Neuronal stem cell (in vitro differentiated cells): ENCODE results near the gene SLCO1B3.

Experiments
- DNase-seq: peaks from one replicate; pipeline ENCODE4 v3.0.0-alpha.2; 2013; ENCODE audit warnings: low spot score
- H2AFZ ChIP-seq: one replicate; pipeline ENCODE4 v1.6.1; 2013; ENCODE audit warnings: mild to moderate bottlenecking, low read length, inconsistent platforms
- H2AK5ac ChIP-seq: 2 replicates; pipeline ENCODE4 v1.6.1; 2013; ENCODE audit warnings: low read depth, mild to moderate bottlenecking, inconsistent platforms, low read length, moderate library complexity, mixed read lengths
- H2BK120ac ChIP-seq: 2 replicates; pipeline ENCODE4 v1.6.1; 2013; ENCODE audit warnings: low read depth, mild to moderate bottlenecking, inconsistent platforms, low read length, moderate library complexity, mixed read lengths
- H2BK12ac ChIP-seq: one replicate; pipeline ENCODE4 v1.6.1; 2013; ENCODE audit warnings: low read length, inconsistent platforms
- H2BK15ac ChIP-seq: 2 replicates; pipeline ENCODE4 v1.6.1; 2013; ENCODE audit warnings: mild to moderate bottlenecking, low read length, inconsistent platforms, mixed read lengths
- H2BK5ac ChIP-seq: one replicate; pipeline ENCODE4 v1.6.1; 2013; ENCODE audit warnings: inconsistent platforms, mild to moderate bottlenecking, low read length, moderate library complexity
- H3K14ac ChIP-seq: one replicate; pipeline ENCODE4 v1.6.1; 2013; ENCODE audit warnings: low read length, inconsistent platforms
- H3K18ac ChIP-seq: 2 replicates; pipeline ENCODE4 v1.6.1; 2013; ENCODE audit warnings: low read length, inconsistent platforms
- H3K23ac ChIP-seq: 2 replicates; pipeline ENCODE4 v1.6.1; 2013; ENCODE audit warnings: low read depth, mild to moderate bottlenecking, mixed read lengths, low read length, inconsistent platforms; ENCODE audit not compliant: poor library complexity
- H3K27ac ChIP-seq: replicated peaks from 3 replicates; pipeline ENCODE4 v1.5.1; 2013; ENCODE audit warnings: low read length, inconsistent platforms
- H3K27me3 ChIP-seq, 3 experiments: 2 replicates each; pipeline ENCODE4 v1.6.1; 2013; ENCODE audit warnings: low read length in 3 of 3, mild to moderate bottlenecking in 2 of 3, inconsistent platforms in 1 of 3, low read depth in 1 of 3, mixed read lengths in 1 of 3, moderate library complexity in 1 of 3; ENCODE audit not compliant: control insufficient read depth in 3 of 3, insufficient read depth in 3 of 3
- H3K36me3 ChIP-seq, 2 donors: replicated peaks in 1 of 2; 2 replicates each; pipeline ENCODE4 v1.6.1; 2013; ENCODE audit warnings: low read length in 2 of 2; ENCODE audit not compliant: control insufficient read depth in 2 of 2, insufficient read depth in 2 of 2
- H3K4ac ChIP-seq: 2 replicates; pipeline ENCODE4 v1.6.1; 2013; ENCODE audit warnings: inconsistent platforms, mild to moderate bottlenecking, low read length, moderate library complexity
- H3K4me1 ChIP-seq, 2 donors: 1 replicate in 1 of 2; 2 replicates in 1 of 2; pipeline ENCODE4 v1.6.1; 2013; ENCODE audit warnings: low read length in 2 of 2, low read depth in 1 of 2; ENCODE audit not compliant: control insufficient read depth in 2 of 2, insufficient read depth in 1 of 2
- H3K4me2 ChIP-seq: one replicate; pipeline ENCODE4 v1.6.1; 2013; ENCODE audit warnings: mild to moderate bottlenecking, low read length, inconsistent platforms; ENCODE audit not compliant: insufficient read depth, poor library complexity, severe bottlenecking
- H3K4me3 ChIP-seq, 2 donors: 2 replicates each; pipeline ENCODE4 v1.5.1; 2013; ENCODE audit warnings: low read length in 2 of 2, mild to moderate bottlenecking in 2 of 2, inconsistent platforms in 1 of 2, moderate library complexity in 1 of 2
- H3K79me1 ChIP-seq: one replicate; pipeline ENCODE4 v1.6.1; 2013; ENCODE audit warnings: low read depth, mild to moderate bottlenecking, inconsistent platforms, low read length, moderate library complexity
- H3K9ac ChIP-seq: one replicate; pipeline ENCODE4 v1.6.1; 2013; ENCODE audit warnings: mild to moderate bottlenecking, low read depth, low read length, inconsistent platforms; ENCODE audit not compliant: poor library complexity
- H3K9me3 ChIP-seq, 2 donors: replicated peaks in 1 of 2; 2 replicates each; pipeline versions ENCODE3 to v1.6.1; 2013; ENCODE audit warnings: low read length in 2 of 2, mild to moderate bottlenecking in 2 of 2, inconsistent platforms in 1 of 2, low read depth in 1 of 2, mixed read lengths in 1 of 2, moderate library complexity in 1 of 2; ENCODE audit not compliant: control insufficient read depth in 2 of 2, insufficient read depth in 1 of 2
- H4K8ac ChIP-seq: one replicate; pipeline ENCODE4 v1.6.1; 2013; ENCODE audit warnings: low read depth, mild to moderate bottlenecking, inconsistent platforms, low read length, moderate library complexity
- H4K91ac ChIP-seq: one replicate; pipeline ENCODE4 v1.6.1; 2013; ENCODE audit warnings: low read length, low read depth, mild to moderate bottlenecking, inconsistent platforms; ENCODE audit not compliant: poor library complexity
- WGBS, 2 donors: extraction: QIAGEN DNeasy Blood & Tissue Kit; methylation state at CpG; one replicate each; pipeline ENCODE4 v1.1.7; 2013; ENCODE audit warnings: missing lambda C conversion rate in 2 of 2, mixed read lengths in 1 of 2; ENCODE audit not compliant: insufficient read length in 2 of 2, insufficient replicate concordance in 1 of 2; ENCODE audit errors: extremely low coverage in 2 of 2; 5-methylcytosine and 5-hydroxymethylcytosine counted together

Gene SLCO1B3

DNA sequence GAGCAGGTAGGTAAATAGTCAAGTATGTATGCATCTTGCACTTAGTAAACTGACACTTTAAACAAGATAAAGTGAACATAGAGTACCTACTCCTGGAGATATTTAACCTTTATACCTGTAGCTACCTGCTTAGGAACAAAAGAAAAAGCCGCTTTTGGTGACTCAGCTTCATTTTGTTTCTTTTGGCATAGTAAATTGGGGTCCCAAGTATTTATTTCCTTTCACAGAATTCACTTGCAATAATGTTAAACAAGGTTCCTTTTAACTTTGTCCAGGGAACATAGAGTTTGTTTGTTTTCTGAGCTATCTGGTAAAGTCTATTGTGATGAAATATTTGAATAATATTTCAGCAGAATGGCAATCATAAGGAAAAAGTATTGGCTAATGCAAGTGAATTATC, 20.0 kb downstream of the SLCO1B3 start:
- Histone ChIP-seq H3K14ac (no peak overlapping the region), H2BK12ac (no peak overlapping the region), H2BK120ac (no peak overlapping the region), H2AK5ac (no peak overlapping the region), H3K27ac (no peak overlapping the region), H4K91ac (no peak overlapping the region), H3K36me3 (no peaks in the 10 kb centered on the region), H2BK5ac (no peak overlapping the region), H2AFZ (no peak overlapping the region), H3K27me3 (no peaks in the 10 kb centered on the region), H4K8ac (no peak overlapping the region), H3K4ac (no peak overlapping the region), H3K4me1 (no peaks in the 10 kb centered on the region), H3K23ac (no peak overlapping the region), H3K79me1 (no peaks in the 10 kb centered on the region), H3K9me3 (no peaks in the 10 kb centered on the region), H3K9ac (no peak overlapping the region), H3K18ac (no peak overlapping the region), H3K4me2 (no peak overlapping the region), H2BK15ac (no peak overlapping the region), H3K4me3 (no peak overlapping the region)
- no peak for DNase-seq
- no CpG with 5 or more reads among the region's 1 CpG for WGBS, 2 donors

DNA sequence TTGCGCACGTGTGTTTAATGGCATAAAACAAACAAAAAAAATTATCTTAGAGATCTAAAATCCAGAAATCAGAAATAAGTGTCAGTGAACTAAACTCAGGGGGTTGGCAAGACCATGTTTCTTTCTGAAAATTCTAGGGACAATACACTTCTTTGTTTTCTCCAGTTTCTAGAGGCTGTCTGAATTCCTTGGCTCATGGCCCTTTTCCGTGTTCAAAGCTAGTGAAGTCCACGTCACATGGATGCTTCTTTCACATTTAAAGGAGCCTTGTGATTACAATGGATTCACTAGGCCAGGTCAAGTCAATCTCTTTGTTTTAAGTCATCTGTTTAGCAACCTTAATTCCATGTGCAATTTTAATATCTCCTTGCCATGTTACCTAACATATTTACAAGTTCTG, 22.4 kb downstream of the SLCO1B3 start:
- H2BK5ac ChIP-seq = no peak overlapping the region
- H3K4ac ChIP-seq = no peak overlapping the region
- no peaks in the 10 kb centered on the region for H3K4me1 ChIP-seq
- no peak overlapping the region for H2AK5ac ChIP-seq
- H3K27me3 ChIP-seq = no peaks in the 10 kb centered on the region
- WGBS, 2 donors = no CpG with 5 or more reads among the region's 4 CpGs
- H2BK120ac ChIP-seq = no peak overlapping the region
- DNase-seq = no peak
- no peak overlapping the region for H2AFZ ChIP-seq
- no peaks in the 10 kb centered on the region for H3K79me1 ChIP-seq
- no peak overlapping the region for H3K14ac ChIP-seq
- no peaks in the 10 kb centered on the region for H3K9me3 ChIP-seq
- H3K4me3 ChIP-seq = no peak overlapping the region
- no peak overlapping the region for H3K9ac ChIP-seq
- H2BK12ac ChIP-seq = no peak overlapping the region
- no peak overlapping the region for H3K18ac ChIP-seq
- H3K4me2 ChIP-seq = no peak overlapping the region
- no peak overlapping the region for H3K27ac ChIP-seq
- no peak overlapping the region for H4K8ac ChIP-seq
- no peak overlapping the region for H3K23ac ChIP-seq
- H4K91ac ChIP-seq = no peak overlapping the region
- no peaks in the 10 kb centered on the region for H3K36me3 ChIP-seq
- H2BK15ac ChIP-seq = no peak overlapping the region

- H3K18ac ChIP-seq = no peak overlapping the region
- H3K4me2 ChIP-seq = no peak overlapping the region
- H3K4ac ChIP-seq = no peak overlapping the region
- DNase-seq = no peak
- no peaks in the 10 kb centered on the region for H3K36me3 ChIP-seq
- H2BK120ac ChIP-seq = no peak overlapping the region
- H3K4me3 ChIP-seq = no peak overlapping the region
- no peak overlapping the region for H3K9ac ChIP-seq
- H3K14ac ChIP-seq = no peak overlapping the region
- no peak overlapping the region for H2BK15ac ChIP-seq
- no peak overlapping the region for H2AFZ ChIP-seq
- no peaks in the 10 kb centered on the region for H3K9me3 ChIP-seq
- no peak overlapping the region for H2BK5ac ChIP-seq
- H2BK12ac ChIP-seq = no peak overlapping the region
- no peak overlapping the region for H4K8ac ChIP-seq
- no peaks in the 10 kb centered on the region for H3K79me1 ChIP-seq
- H3K23ac ChIP-seq = no peak overlapping the region
- H3K4me1 ChIP-seq = no peaks in the 10 kb centered on the region
- H2AK5ac ChIP-seq = no peak overlapping the region
- no peak overlapping the region for H4K91ac ChIP-seq
- H3K27ac ChIP-seq = no peak overlapping the region
- no peaks in the 10 kb centered on the region for H3K27me3 ChIP-seq
Measured at GRCh38 chr12:20852649-20853048, 42.1 kb downstream of the SLCO1B3 start.

GRCh38 chr12:20863056-20863455, 52.6 kb downstream of the SLCO1B3 start:
- Histone ChIP-seq H3K18ac (no peak overlapping the region), H3K9me3 (no peaks in the 10 kb centered on the region), H2AFZ (no peak overlapping the region), H3K4me1 (no peaks in the 10 kb centered on the region), H2BK15ac (no peak overlapping the region), H3K27ac (no peak overlapping the region), H4K91ac (no peak overlapping the region), H4K8ac (no peak overlapping the region), H2BK5ac (no peak overlapping the region), H3K4ac (no peak overlapping the region), H3K4me2 (no peak overlapping the region), H3K4me3 (no peak overlapping the region), H3K14ac (no peak overlapping the region), H2BK120ac (no peak overlapping the region), H3K36me3 (no peaks in the 10 kb centered on the region), H2BK12ac (no peak overlapping the region), H3K23ac (no peak overlapping the region), H2AK5ac (no peak overlapping the region), H3K79me1 (no peaks in the 10 kb centered on the region), H3K9ac (no peak overlapping the region), H3K27me3 (no peaks in the 10 kb centered on the region)
- DNase-seq = no peak
- no CpG with 5 or more reads among the region's 3 CpGs for WGBS, 2 donors
